Measurements from ENCODE around the gene MYH14. TPM values are rescaled to one million over a fixed set of nuclear protein-coding genes. Genes with fewer than 3 reads are reported as not detected.

MYH14 gene
- total and polyA plus RNA-seq, 2 of the 4 experiments (the other 2 are of a cell fraction): not detected

GRCh38 chr19:50222691-50223438 lies 19.4 kb downstream of the MYH14 start:
- no peak overlapping the region for H3K9ac ChIP-seq (ENCODE audit: low read depth, low read length)
- no peak overlapping the region for H3K18ac ChIP-seq (ENCODE audit: low read depth, low read length)
- in situ Hi-C loops (cut with MboI; ENCODE audit: low sequenced_read_pairs): no loop called here
- ChIA-PET POLR2A (ENCODE audit: unreplicated experiment) (no interaction called here), CTCF (no interaction called here)
- no peaks in the 10 kb centered on the region for H3K9me1 ChIP-seq (ENCODE audit: insufficient read depth, low read length)
- H3K4me1 ChIP-seq (ENCODE audit: control insufficient read depth, insufficient read depth, low read length): no peaks in the 10 kb centered on the region
- no peak for TF ChIP-seq BHLHE40 (IDR thresholded peaks at IDR 0.05; ENCODE audit: low read depth, low read length)
- no peak for TF ChIP-seq NFE2L2 (IDR thresholded peaks at IDR 0.05; ENCODE audit: low read depth, low read length)
- no peak for TF ChIP-seq FOS (IDR thresholded peaks at IDR 0.05; ENCODE audit: low read depth, low read length)
- TF ChIP-seq CTCF (conservative IDR thresholded peaks at IDR 0.05; ENCODE audit: low read depth, low read length): no peak
- no peak for TF ChIP-seq RCOR1 (IDR thresholded peaks at IDR 0.05; ENCODE audit: insufficient replicate concordance, low read length)
- no peak for TF ChIP-seq MAFK (IDR thresholded peaks at IDR 0.05; ENCODE audit: low read depth, low read length)
- TF ChIP-seq RFX5 (IDR thresholded peaks at IDR 0.05; ENCODE audit: low read depth, low read length): no peak
- no peak for TF ChIP-seq MAZ (IDR thresholded peaks at IDR 0.05; ENCODE audit: borderline replicate concordance, low read depth, low read length)
- no peak for TF ChIP-seq CHD1 (IDR thresholded peaks at IDR 0.05; ENCODE audit: low read depth, low read length)
- no peak for TF ChIP-seq USF2 (IDR thresholded peaks at IDR 0.05; ENCODE audit: low read depth, low read length)
- no peak for TF ChIP-seq ELK1 (IDR thresholded peaks at IDR 0.05; ENCODE audit: borderline replicate concordance, low read depth, low read length)
- TF ChIP-seq POLR2A (IDR thresholded peaks at IDR 0.05; ENCODE audit: low read depth, low read length): no peak
- no peak for TF ChIP-seq MXI1 (IDR thresholded peaks at IDR 0.05; ENCODE audit: borderline replicate concordance, low read depth, low read length)
- TF ChIP-seq RAD21 (IDR thresholded peaks at IDR 0.05; ENCODE audit: low read length): no peak
- TF ChIP-seq CEBPB (IDR thresholded peaks at IDR 0.05; ENCODE audit: low read depth, low read length): no peak
- no peak for TF ChIP-seq SMC3 (IDR thresholded peaks at IDR 0.05; ENCODE audit: low read depth, low read length)
- no peak overlapping the region for H2BK20ac ChIP-seq (ENCODE audit: low read depth, low read length)
- no peak overlapping the region for H3K56ac ChIP-seq (ENCODE audit: extremely low read depth, insufficient read depth, low read length)
- H2AK9ac ChIP-seq (replicated peaks; ENCODE audit: low read depth, low read length, poor library complexity): no peak overlapping the region
- no peaks in the 10 kb centered on the region for H3K79me1 ChIP-seq (ENCODE audit: low read depth in 1 of 2, low read length in 2 of 2)
- no peak for DNase-seq
- intact Hi-C loops (cut with micrococcal nuclease): no loop called here
- H3K23ac ChIP-seq (ENCODE audit: low read depth, low read length): no peak overlapping the region
- no peaks in the 10 kb centered on the region for H4K20me1 ChIP-seq (ENCODE audit: insufficient read depth, low read length)
- BruUV-seq (replicated peaks): no TSS peak
- H3K36me3 ChIP-seq (ENCODE audit: control insufficient read depth, insufficient read depth, low read length): no peaks in the 10 kb centered on the region
- no peak overlapping the region for H3K14ac ChIP-seq (replicated peaks; ENCODE audit: low read depth, low read length)
- no peak overlapping the region for H2BK120ac ChIP-seq (ENCODE audit: low read depth, low read length)
- H2BK5ac ChIP-seq (ENCODE audit: low read depth, low read length, poor library complexity, severe bottlenecking): no peak overlapping the region
- no peak overlapping the region for H2AFZ ChIP-seq (replicated peaks; ENCODE audit: low read length, poor library complexity)
- no peak overlapping the region for H2AK5ac ChIP-seq (ENCODE audit: low read depth, low read length)
- H3K27me3 ChIP-seq (ENCODE audit: control insufficient read depth, insufficient read depth, low read length): no peaks in the 10 kb centered on the region
- no peak overlapping the region for H3K4me2 ChIP-seq (ENCODE audit: low read depth, low read length)
- H4K8ac ChIP-seq (ENCODE audit: low read depth in 2 of 2, low read length in 2 of 2): no peak overlapping the region
- WGBS, 2 experiments (ENCODE audit: extremely low coverage in 2 of 2, insufficient read length in 1 of 2): no CpG with 5 or more reads among the region's 19 CpGs
- H3K27ac ChIP-seq (ENCODE audit: insufficient read depth, low read length): no peak overlapping the region
- dilution Hi-C loops (cut with HindIII; ENCODE audit: low sequenced_read_pairs, unreplicated experiment): no loop called here
- no peak overlapping the region for H2BK15ac ChIP-seq (ENCODE audit: low read depth, low read length)
- no peak overlapping the region for H3K4me3 ChIP-seq (ENCODE audit: insufficient read depth, low read depth, low read length)
- no peak for ATAC-seq (ENCODE audit: low read depth)
- H4K5ac ChIP-seq (ENCODE audit: low read depth, low read length): no peak overlapping the region
- no peak overlapping the region for H4K91ac ChIP-seq (ENCODE audit: insufficient read depth, low read depth, low read length)
- H3K9me3 ChIP-seq (ENCODE audit: control insufficient read depth, insufficient read depth, low read length): peaks cover 21% of the 10 kb centered on the region
- no peak overlapping the region for H3K4ac ChIP-seq (ENCODE audit: low read depth, low read length)

Measured in IMR-90 (cell line).